Astrocyte (in vitro differentiated cells and primary cell): ENCODE measurements around the gene USP3.

ENCODE experiments used
- EZH2 ChIP-seq: IDR thresholded peaks from 2 replicates; pipeline ENCODE4 v1.6.1; 2012; ENCODE audit warnings: mild to moderate bottlenecking, low read length, inconsistent platforms; ENCODE audit not compliant: insufficient read depth
- TF ChIP-seq, protein P1 (sequence below): IDR thresholded peaks from 2 replicates; pipeline ENCODE4 v1.5.1; 2011; ENCODE audit warnings: low read depth, mild to moderate bottlenecking, inconsistent platforms, low read length, moderate library complexity; ENCODE audit not compliant: insufficient read depth

GRCh38 chr15:63487076-63487757, 17.2 kb upstream of the USP3 start:
- TF ChIP-seq, protein P1, sequence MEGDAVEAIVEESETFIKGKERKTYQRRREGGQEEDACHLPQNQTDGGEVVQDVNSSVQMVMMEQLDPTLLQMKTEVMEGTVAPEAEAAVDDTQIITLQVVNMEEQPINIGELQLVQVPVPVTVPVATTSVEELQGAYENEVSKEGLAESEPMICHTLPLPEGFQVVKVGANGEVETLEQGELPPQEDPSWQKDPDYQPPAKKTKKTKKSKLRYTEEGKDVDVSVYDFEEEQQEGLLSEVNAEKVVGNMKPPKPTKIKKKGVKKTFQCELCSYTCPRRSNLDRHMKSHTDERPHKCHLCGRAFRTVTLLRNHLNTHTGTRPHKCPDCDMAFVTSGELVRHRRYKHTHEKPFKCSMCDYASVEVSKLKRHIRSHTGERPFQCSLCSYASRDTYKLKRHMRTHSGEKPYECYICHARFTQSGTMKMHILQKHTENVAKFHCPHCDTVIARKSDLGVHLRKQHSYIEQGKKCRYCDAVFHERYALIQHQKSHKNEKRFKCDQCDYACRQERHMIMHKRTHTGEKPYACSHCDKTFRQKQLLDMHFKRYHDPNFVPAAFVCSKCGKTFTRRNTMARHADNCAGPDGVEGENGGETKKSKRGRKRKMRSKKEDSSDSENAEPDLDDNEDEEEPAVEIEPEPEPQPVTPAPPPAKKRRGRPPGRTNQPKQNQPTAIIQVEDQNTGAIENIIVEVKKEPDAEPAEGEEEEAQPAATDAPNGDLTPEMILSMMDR: peak; percentile 87
- TF ChIP-seq EZH2: no peak
